Sigmoid colon (tissue), 4 donors: ENCODE data around the gene RAB4B.
"Not testable (repeated sequence)": the region's sequence is repeated elsewhere in the genome, so short reads cannot be mapped to it uniquely, and the experiment has no call there.

Source experiments
- CTCF ChIP-seq, 4 experiments: fragments of 450-650 bp in 3 of 4; fragments of 200-600 bp in 1 of 4; IDR thresholded peaks; one replicate each; pipeline ENCODE4 v1.5.1; 2016 to 2019; ENCODE audit warnings: antibody characterized with exemption in 4 of 4, mild to moderate bottlenecking in 3 of 4, moderate library complexity in 2 of 4
- EP300 ChIP-seq, 4 donors: sonication (generic); formaldehyde crosslinking; IDR thresholded peaks; one replicate each; pipeline ENCODE4 v1.6.1; 2017; ENCODE audit warnings: antibody characterized with exemption in 4 of 4
- POLR2A ChIP-seq, 2 donors: fragments of 450-650 bp; IDR thresholded peaks; one replicate each; pipeline ENCODE4 v1.6.1; 2016; ENCODE audit warnings: antibody characterized with exemption in 2 of 2, mild to moderate bottlenecking in 2 of 2, moderate library complexity in 2 of 2

DNA sequence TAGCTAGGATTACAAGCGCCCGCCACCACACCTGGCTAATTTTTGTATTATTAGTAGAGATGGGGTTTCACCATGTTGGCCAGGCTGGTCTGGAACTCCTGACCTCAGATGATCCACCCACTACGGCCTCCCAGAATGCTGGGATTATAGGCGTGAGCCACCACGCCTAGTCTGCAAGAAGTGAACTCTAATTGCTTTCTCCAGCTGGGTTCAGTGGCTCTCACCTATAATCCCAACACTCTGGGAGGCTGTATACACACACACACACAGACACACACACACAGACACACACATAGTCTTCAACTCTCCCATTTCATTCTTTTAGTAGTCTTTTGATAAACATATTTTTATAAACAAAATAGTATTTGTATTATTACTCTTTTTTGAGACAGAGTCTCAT lies 48.0 kb upstream of the RAB4B start:
- TF ChIP-seq POLR2A, EP300, CTCF (IDR thresholded peaks at IDR 0.05): not testable (repeated sequence)
